OCI-LY1 (cell line): Measurements from ENCODE around the gene NME2.

Experiments used
- H2AFZ ChIP-seq: fragments of 200-600 bp; sonication (generic), shearing (Covaris generic); 2 replicates; pipeline ENCODE4 v1.6.0; 2014; ENCODE audit warnings: antibody characterized with exemption, mild to moderate bottlenecking, low read length
- H3F3A ChIP-seq: fragments of 200-600 bp; sonication (generic), shearing (Covaris generic); 2 replicates; pipeline ENCODE4 v1.6.0; 2014; ENCODE audit warnings: mild to moderate bottlenecking, antibody characterized with exemption, low read length, moderate library complexity; ENCODE audit not compliant: insufficient read depth
- H3K27ac ChIP-seq: fragments of 200-600 bp; sonication (generic); 2 replicates; pipeline ENCODE4 v1.5.1; 2014; ENCODE audit warnings: low read length, mixed run types, mild to moderate bottlenecking, low read depth; ENCODE audit not compliant: poor library complexity, severe bottlenecking
- H3K27me3 ChIP-seq: fragments of 200-600 bp; sonication (generic); 2 replicates; pipeline ENCODE4 v1.6.0; 2014; ENCODE audit warnings: antibody characterized with exemption, mild to moderate bottlenecking, low read length, moderate library complexity; ENCODE audit not compliant: insufficient read depth
- H3K36me3 ChIP-seq: fragments of 200-600 bp; sonication (generic); 2 replicates; pipeline ENCODE4 v1.6.1; 2014; ENCODE audit warnings: mild to moderate bottlenecking, antibody characterized with exemption, low read length, moderate library complexity, mixed read lengths; ENCODE audit not compliant: insufficient read depth
- H3K4me1 ChIP-seq: fragments of 200-600 bp; sonication (generic); 2 replicates; pipeline ENCODE4 v1.5.1; 2014; ENCODE audit warnings: mild to moderate bottlenecking, low read length, moderate library complexity; ENCODE audit not compliant: insufficient read depth, severe bottlenecking
- H3K4me2 ChIP-seq: fragments of 200-600 bp; sonication (generic), shearing (Covaris generic); 2 replicates; pipeline ENCODE4 v1.6.1; 2014; ENCODE audit warnings: low read length
- H3K4me3 ChIP-seq: fragments of 200-600 bp; sonication (generic); 2 replicates; pipeline ENCODE4 v1.5.1; 2014; ENCODE audit warnings: low read length, low read depth, mild to moderate bottlenecking, mixed read lengths; ENCODE audit not compliant: poor library complexity, severe bottlenecking
- H3K79me2 ChIP-seq: fragments of 200-600 bp; shearing (Covaris generic); 2 replicates; pipeline ENCODE4 v1.6.1; 2016; ENCODE audit warnings: mixed run types, low read length, mixed read lengths; ENCODE audit not compliant: insufficient read depth
- H3K9ac ChIP-seq: fragments of 200-600 bp; sonication (generic), shearing (Covaris generic); 2 replicates; pipeline ENCODE4 v1.6.1; 2014; ENCODE audit warnings: mild to moderate bottlenecking, low read length, mixed read lengths
- H3K9me2 ChIP-seq: fragments of 200-600 bp; sonication (generic), shearing (Covaris generic); 2 replicates; pipeline ENCODE4 v1.6.1; 2014; ENCODE audit warnings: low read depth, mild to moderate bottlenecking, low read length, mixed read lengths
- H3K9me3 ChIP-seq: fragments of 200-600 bp; shearing (Covaris generic); 2 replicates; pipeline ENCODE4 v1.6.1; 2014; ENCODE audit warnings: low read length, mixed read lengths
- H4K20me1 ChIP-seq: fragments of 200-600 bp; sonication (generic), shearing (Covaris generic); 2 replicates; pipeline ENCODE4 v1.6.0; 2016; ENCODE audit warnings: mild to moderate bottlenecking, low read length; ENCODE audit not compliant: insufficient read depth
- EZH2 ChIP-seq: fragments of 200-600 bp; sonication (generic), shearing (Covaris generic); IDR thresholded peaks from 2 replicates; pipeline ENCODE4 v1.8.0; 2017; ENCODE audit warnings: borderline replicate concordance, mixed run types, mild to moderate bottlenecking, antibody characterized with exemption, low read length, moderate library complexity, mixed read lengths
- TF ChIP-seq, protein P1 (sequence below): fragments of 200-600 bp; sonication (generic), shearing (Covaris generic); IDR thresholded peaks from 2 replicates; pipeline ENCODE4 v1.5.1; 2017; ENCODE audit warnings: mild to moderate bottlenecking, antibody characterized with exemption, low read length, moderate library complexity, mixed read lengths

NME2 gene

DNA sequence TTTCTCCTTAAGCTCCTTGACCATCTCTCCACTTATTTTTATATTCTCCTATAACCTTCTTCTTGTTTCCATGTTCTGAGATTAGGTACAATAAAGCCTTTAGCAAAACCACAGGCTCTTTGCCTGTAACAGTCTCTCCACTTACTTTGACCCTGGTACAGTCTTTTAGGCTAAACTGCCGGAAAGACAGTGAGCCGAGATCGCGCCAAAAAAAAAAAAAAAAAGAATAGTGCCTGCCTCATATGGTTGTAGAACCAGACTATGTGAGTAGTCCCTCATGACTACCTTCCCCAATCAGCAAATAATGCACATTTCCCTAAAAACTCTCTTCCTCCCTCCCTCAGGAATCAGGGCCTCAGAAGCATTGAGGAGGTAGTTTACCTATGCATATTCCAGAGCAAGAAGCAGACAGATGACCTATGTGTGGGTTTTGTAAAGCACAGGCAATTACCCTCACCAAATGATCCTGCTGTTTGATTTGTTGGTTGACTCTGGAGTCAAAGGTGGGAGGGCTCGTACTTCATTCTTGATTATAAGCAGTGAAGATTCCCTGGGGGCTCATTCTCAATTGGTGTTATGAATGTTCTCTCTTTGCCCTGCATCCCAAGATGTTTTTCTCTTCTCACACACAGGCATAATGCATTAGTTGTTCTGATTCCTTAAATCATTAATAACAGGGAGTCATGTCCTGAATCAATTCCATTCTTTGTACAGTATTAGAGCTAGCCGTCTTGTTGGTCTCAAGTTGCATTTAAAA lies 21.8 kb upstream of the NME2 start:
- Histone ChIP-seq H3K27ac (no peak overlapping the region), H3K9me3 (no peaks in the 10 kb centered on the region), H3K4me1 (no peaks in the 10 kb centered on the region), H3K9ac (no peak overlapping the region), H3K36me3 (no peaks in the 10 kb centered on the region), H3K9me2 (no peaks in the 10 kb centered on the region), H3K4me2 (no peak overlapping the region), H3K79me2 (no peaks in the 10 kb centered on the region), H4K20me1 (no peaks in the 10 kb centered on the region), H3K27me3 (no peaks in the 10 kb centered on the region), H3F3A (no peaks in the 10 kb centered on the region), H2AFZ (no peak overlapping the region), H3K4me3 (no peak overlapping the region)
- TF ChIP-seq, protein P1, sequence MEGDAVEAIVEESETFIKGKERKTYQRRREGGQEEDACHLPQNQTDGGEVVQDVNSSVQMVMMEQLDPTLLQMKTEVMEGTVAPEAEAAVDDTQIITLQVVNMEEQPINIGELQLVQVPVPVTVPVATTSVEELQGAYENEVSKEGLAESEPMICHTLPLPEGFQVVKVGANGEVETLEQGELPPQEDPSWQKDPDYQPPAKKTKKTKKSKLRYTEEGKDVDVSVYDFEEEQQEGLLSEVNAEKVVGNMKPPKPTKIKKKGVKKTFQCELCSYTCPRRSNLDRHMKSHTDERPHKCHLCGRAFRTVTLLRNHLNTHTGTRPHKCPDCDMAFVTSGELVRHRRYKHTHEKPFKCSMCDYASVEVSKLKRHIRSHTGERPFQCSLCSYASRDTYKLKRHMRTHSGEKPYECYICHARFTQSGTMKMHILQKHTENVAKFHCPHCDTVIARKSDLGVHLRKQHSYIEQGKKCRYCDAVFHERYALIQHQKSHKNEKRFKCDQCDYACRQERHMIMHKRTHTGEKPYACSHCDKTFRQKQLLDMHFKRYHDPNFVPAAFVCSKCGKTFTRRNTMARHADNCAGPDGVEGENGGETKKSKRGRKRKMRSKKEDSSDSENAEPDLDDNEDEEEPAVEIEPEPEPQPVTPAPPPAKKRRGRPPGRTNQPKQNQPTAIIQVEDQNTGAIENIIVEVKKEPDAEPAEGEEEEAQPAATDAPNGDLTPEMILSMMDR, result no peak
- TF ChIP-seq EZH2, result no peak

- H3F3A ChIP-seq, result no peaks in the 10 kb centered on the region
- no peaks in the 10 kb centered on the region for H3K9me3 ChIP-seq
- no peak overlapping the region for H3K27ac ChIP-seq
- no peaks in the 10 kb centered on the region for H3K79me2 ChIP-seq
- H4K20me1 ChIP-seq, result no peaks in the 10 kb centered on the region
- H3K9me2 ChIP-seq, result no peaks in the 10 kb centered on the region
- no peak overlapping the region for H3K4me2 ChIP-seq
- no peaks in the 10 kb centered on the region for H3K36me3 ChIP-seq
- no peak overlapping the region for H3K4me3 ChIP-seq
- H3K9ac ChIP-seq, result no peak overlapping the region
- no peaks in the 10 kb centered on the region for H3K27me3 ChIP-seq
- no peak overlapping the region for H2AFZ ChIP-seq
- H3K4me1 ChIP-seq, result peaks cover 4% of the 10 kb centered on the region
- TF ChIP-seq EZH2, result no peak
- TF ChIP-seq, protein P1, result no peak
Measured at GRCh38 chr17:51147650-51148049, 18.6 kb upstream of the NME2 start.

DNA sequence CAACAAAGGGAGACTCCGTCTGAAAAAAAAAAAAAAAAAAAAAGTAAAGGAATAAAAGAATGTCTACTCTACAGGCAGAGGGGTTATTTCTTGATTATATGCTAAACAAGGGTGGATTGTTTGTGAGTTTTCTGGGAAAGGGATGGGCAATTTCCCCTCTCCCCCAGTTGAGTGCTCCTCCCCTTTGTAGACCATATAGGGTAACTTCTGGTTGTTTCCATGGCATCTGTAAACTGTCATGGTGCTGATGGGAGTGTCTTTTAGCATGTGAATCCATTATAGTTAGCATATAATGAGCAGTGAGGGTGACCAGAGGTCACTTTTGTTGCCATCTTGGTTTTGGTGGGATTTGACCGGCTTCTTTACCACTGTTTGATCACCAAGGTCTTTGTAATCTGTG lies 17.0 kb upstream of the NME2 start:
- H3K4me1 ChIP-seq, result peaks cover 9% of the 10 kb centered on the region
- H2AFZ ChIP-seq, result no peak overlapping the region
- H3F3A ChIP-seq, result no peaks in the 10 kb centered on the region
- no peaks in the 10 kb centered on the region for H3K36me3 ChIP-seq
- no peak overlapping the region for H3K27ac ChIP-seq
- H3K9me2 ChIP-seq, result no peaks in the 10 kb centered on the region
- no peaks in the 10 kb centered on the region for H3K27me3 ChIP-seq
- TF ChIP-seq EZH2, result no peak
- TF ChIP-seq, protein P1, result no peak
- H3K9me3 ChIP-seq, result no peaks in the 10 kb centered on the region
- no peak overlapping the region for H3K4me3 ChIP-seq
- no peak overlapping the region for H3K9ac ChIP-seq
- H4K20me1 ChIP-seq, result no peaks in the 10 kb centered on the region
- H3K79me2 ChIP-seq, result peaks cover 4% of the 10 kb centered on the region
- H3K4me2 ChIP-seq, result no peak overlapping the region
